PC-9 (cell line): ENCODE results near the gene SPEG. TPM values are rescaled to one million over a fixed set of nuclear protein-coding genes. Genes with fewer than 3 reads are reported as not detected.

Source experiments
- BruUV-seq: library from RNA; stranded (reverse); fragments of 400-500 nt; replicated peaks from 2 replicates; lab custom pipeline; 2021; lab: Mats Ljungman, UMichigan
- CTCF ChIA-PET: fragments of 300-600 bp; sonication (Branson Sonifier 250); formaldehyde crosslinking; loops from one replicate; lab custom pipeline; 2022; ENCODE audit warnings: antibody characterized with exemption; lab: Charles Lee
- POLR2A ChIA-PET: fragments of 300-600 bp; sonication (Branson Sonifier 250); formaldehyde crosslinking; loops from one replicate; lab custom pipeline; 2022; ENCODE audit warnings: antibody characterized with exemption; ENCODE audit not compliant: unreplicated experiment; lab: Charles Lee
- DNase-seq, 2 experiments: peaks; one replicate each; pipeline versions ENCODE4 v3.0.0 to v3.0.0-alpha.2; 2015 to 2022; ENCODE audit warnings: mixed read lengths in 1 of 2
- H2AFZ ChIP-seq: fragments of 200-600 bp; sonication (generic); 2 replicates; pipeline ENCODE4 v1.8.1; 2017; ENCODE audit warnings: antibody characterized with exemption
- H3F3A ChIP-seq: fragments of 200-600 bp; sonication (generic); 2 replicates; pipeline ENCODE4 v1.8.1; 2017; ENCODE audit warnings: antibody characterized with exemption, mild to moderate bottlenecking, low read depth; ENCODE audit not compliant: insufficient read depth
- H3K27ac ChIP-seq: fragments of 200-600 bp; sonication (generic); 2 replicates; pipeline ENCODE4 v1.6.1; 2016; ENCODE audit warnings: mixed run types
- H3K27me3 ChIP-seq: fragments of 200-600 bp; sonication (generic); 2 replicates; pipeline ENCODE4 v1.6.1; 2016; ENCODE audit warnings: low read depth, mixed run types; ENCODE audit not compliant: insufficient read depth
- H3K36me3 ChIP-seq: fragments of 200-600 bp; sonication (generic); 2 replicates; pipeline ENCODE4 v1.6.1; 2016; ENCODE audit warnings: low read depth, mixed run types
- H3K4me1 ChIP-seq: fragments of 200-600 bp; sonication (generic); replicated peaks from 2 replicates; pipeline ENCODE4 v1.6.1; 2016; ENCODE audit warnings: mixed run types; ENCODE audit not compliant: insufficient read depth
- H3K4me2 ChIP-seq: fragments of 200-600 bp; sonication (generic); 2 replicates; pipeline ENCODE4 v1.6.1; 2017; ENCODE audit warnings: mixed run types
- H3K4me3 ChIP-seq: fragments of 200-600 bp; sonication (generic); 2 replicates; pipeline ENCODE4 v1.6.1; 2016; ENCODE audit warnings: mixed run types
- H3K79me2 ChIP-seq: fragments of 200-600 bp; sonication (generic); 2 replicates; pipeline ENCODE4 v1.6.1; 2017; ENCODE audit warnings: low read depth, mixed run types
- H3K9me2 ChIP-seq: fragments of 200-600 bp; sonication (generic); 2 replicates; pipeline ENCODE4 v1.8.1; 2017; ENCODE audit warnings: mild to moderate bottlenecking; ENCODE audit not compliant: insufficient read depth
- H3K9me3 ChIP-seq: fragments of 200-600 bp; sonication (generic); 2 replicates; pipeline ENCODE4 v1.8.1; 2016; ENCODE audit warnings: low read depth; ENCODE audit not compliant: insufficient read depth
- H4K20me1 ChIP-seq: fragments of 200-600 bp; sonication (generic); 2 replicates; pipeline ENCODE4 v1.8.1; 2017; ENCODE audit not compliant: insufficient read depth
- CTCF ChIP-seq: fragments of 200-600 bp; sonication (generic); conservative IDR thresholded peaks from 2 replicates; pipeline ENCODE4 v1.6.1; 2017; ENCODE audit warnings: mixed run types, antibody characterized with exemption, mild to moderate bottlenecking, moderate library complexity
- EZH2 ChIP-seq: fragments of 200-600 bp; sonication (generic); IDR thresholded peaks from 2 replicates; pipeline ENCODE4 v1.8.0; 2017; ENCODE audit warnings: antibody characterized with exemption, low read depth
- intact Hi-C: fragments of 100-400 bp; cut with micrococcal nuclease; formaldehyde crosslinking; loops from one replicate; pipeline ENCODE4 v1.10.0; 2022; ENCODE audit not compliant: unreplicated experiment
- total RNA-seq: library from RNA; stranded (reverse); gene quantifications from 2 replicates; pipeline ENCODE4 v1.2.3, GENCODE V29; 2021

Gene SPEG
- total RNA-seq, 1 experiment from 2014 or later: 46.8 TPM

DNA sequence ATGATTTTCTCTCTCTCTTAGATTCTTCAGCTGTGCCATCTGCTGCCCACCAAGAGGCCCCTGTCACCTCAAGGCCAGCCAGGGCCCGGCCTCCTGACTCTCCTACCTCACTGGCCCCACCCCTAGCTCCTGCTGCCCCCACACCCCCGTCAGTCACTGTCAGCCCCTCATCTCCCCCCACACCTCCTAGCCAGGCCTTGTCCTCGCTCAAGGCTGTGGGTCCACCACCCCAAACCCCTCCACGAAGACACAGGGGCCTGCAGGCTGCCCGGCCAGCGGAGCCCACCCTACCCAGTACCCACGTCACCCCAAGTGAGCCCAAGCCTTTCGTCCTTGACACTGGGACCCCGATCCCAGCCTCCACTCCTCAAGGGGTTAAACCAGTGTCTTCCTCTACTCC is 54.7 kb downstream of the SPEG start:
- ChIA-PET CTCF (no interaction called here), POLR2A (no interaction called here)
- H3F3A ChIP-seq: no peaks in the 10 kb centered on the region
- no peaks in the 10 kb centered on the region for H4K20me1 ChIP-seq
- intact Hi-C loops: no loop called here
- H2AFZ ChIP-seq: no peak overlapping the region
- no peak overlapping the region for H3K27ac ChIP-seq
- H3K4me1 ChIP-seq: no peaks in the 10 kb centered on the region
- no peaks in the 10 kb centered on the region for H3K9me2 ChIP-seq
- no peak overlapping the region for H3K4me3 ChIP-seq
- no peaks in the 10 kb centered on the region for H3K36me3 ChIP-seq
- no TSS peak for BruUV-seq
- H3K9me3 ChIP-seq: no peaks in the 10 kb centered on the region
- no peak for DNase-seq
- no peaks in the 10 kb centered on the region for H3K79me2 ChIP-seq
- H3K4me2 ChIP-seq: no peak overlapping the region
- TF ChIP-seq EZH2 (no peak), CTCF (no peak)
- no peaks in the 10 kb centered on the region for H3K27me3 ChIP-seq

GRCh38 chr2:219490186-219490585 is 55.5 kb downstream of the SPEG start:
- Histone ChIP-seq H3K4me2 (no peak overlapping the region), H3K79me2 (no peaks in the 10 kb centered on the region), H3K4me3 (no peak overlapping the region), H3F3A (no peaks in the 10 kb centered on the region), H3K27ac (no peak overlapping the region), H2AFZ (no peak overlapping the region), H3K27me3 (peaks cover 7% of the 10 kb centered on the region; the same call in 1 of the 2 replicates), H3K9me2 (no peaks in the 10 kb centered on the region), H3K4me1 (no peaks in the 10 kb centered on the region), H3K9me3 (no peaks in the 10 kb centered on the region), H4K20me1 (no peaks in the 10 kb centered on the region), H3K36me3 (no peaks in the 10 kb centered on the region)
- intact Hi-C loops: no loop called here
- DNase-seq: no peak
- no TSS peak for BruUV-seq
- TF ChIP-seq CTCF: no peak
- ChIA-PET POLR2A (no interaction called here), CTCF (no interaction called here)

DNA sequence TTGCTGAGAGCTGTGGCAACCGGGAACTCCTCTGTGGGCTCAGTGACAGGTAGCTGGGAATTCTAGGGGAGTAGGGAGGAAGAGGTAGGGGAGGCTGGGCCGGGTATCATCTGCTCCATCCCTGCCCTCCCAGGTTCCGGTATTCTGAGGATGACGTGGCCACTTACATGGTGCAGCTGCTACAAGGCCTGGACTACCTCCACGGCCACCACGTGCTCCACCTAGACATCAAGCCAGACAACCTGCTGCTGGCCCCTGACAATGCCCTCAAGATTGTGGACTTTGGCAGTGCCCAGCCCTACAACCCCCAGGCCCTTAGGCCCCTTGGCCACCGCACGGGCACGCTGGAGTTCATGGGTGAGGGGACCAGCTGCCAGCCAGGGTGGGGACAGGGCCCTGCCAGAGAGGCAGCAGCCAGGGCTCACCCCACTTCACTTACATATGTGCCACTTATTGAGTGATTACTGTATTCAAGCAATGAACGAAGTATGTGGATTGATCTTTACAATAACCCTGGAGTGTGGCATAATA is 56.0 kb downstream of the SPEG start:
- no peaks in the 10 kb centered on the region for H3K4me1 ChIP-seq
- H4K20me1 ChIP-seq: no peaks in the 10 kb centered on the region
- no peaks in the 10 kb centered on the region for H3K36me3 ChIP-seq
- H3K27me3 ChIP-seq: peaks cover 7% of the 10 kb centered on the region; the same call in 1 of the 2 replicates
- H3K4me3 ChIP-seq: no peak overlapping the region
- no peak for DNase-seq
- H3K27ac ChIP-seq: no peak overlapping the region
- no peaks in the 10 kb centered on the region for H3K9me3 ChIP-seq
- no TSS peak for BruUV-seq
- no peak overlapping the region for H2AFZ ChIP-seq
- intact Hi-C loops: no loop called here
- H3K9me2 ChIP-seq: no peaks in the 10 kb centered on the region
- H3K4me2 ChIP-seq: no peak overlapping the region
- no peaks in the 10 kb centered on the region for H3K79me2 ChIP-seq
- CTCF ChIA-PET: no interaction called here
- POLR2A ChIA-PET: no interaction called here
- no peak for TF ChIP-seq CTCF
- TF ChIP-seq EZH2: no peak
- H3F3A ChIP-seq: no peaks in the 10 kb centered on the region
